GM12878 (cell line): Measurements from ENCODE around the gene HOXD3.

Source experiments
- ATF2 ChIP-seq: IDR thresholded peaks from 2 replicates; pipeline ENCODE4 v1.6.1; 2012; ENCODE audit warnings: low read length, inconsistent platforms
- NFYA ChIP-seq: IDR thresholded peaks from 2 replicates; pipeline ENCODE4 v1.6.1; 2011; ENCODE audit warnings: low read depth, mild to moderate bottlenecking, low read length, improper control_type of control experiment, borderline replicate concordance
- RCOR1 ChIP-seq: conservative IDR thresholded peaks from 2 replicates; pipeline ENCODE4 v1.6.1; 2012; ENCODE audit warnings: low read depth, low read length, improper control_type of control experiment

- TF ChIP-seq ATF2 (no peak), NFYA (no peak), RCOR1 (no peak)
Observed at GRCh38 chr2:176187200-176187898, 30.2 kb downstream of the HOXD3 start.
